SK-N-MC (cell line): Measurements from ENCODE around the gene NADK2.

Source experiments
- DNase-seq: peaks from one replicate; pipeline ENCODE4 v3.0.0-alpha.2; 2011; ENCODE audit warnings: low read depth, low spot score
- H3K27ac ChIP-seq: fragments of 200-600 bp; sonication (generic); 2 replicates; pipeline ENCODE4 v1.5.1; 2016; ENCODE audit warnings: mixed run types
- H3K36me3 ChIP-seq: fragments of 200-600 bp; sonication (generic); 2 replicates; pipeline ENCODE4 v1.6.1; 2017; ENCODE audit warnings: antibody characterized with exemption, low read length, mixed read lengths; ENCODE audit not compliant: insufficient read depth
- H3K4me3 ChIP-seq: fragments of 200-600 bp; sonication (generic); 2 replicates; pipeline ENCODE4 v1.5.1; 2016
- H3K9ac ChIP-seq: fragments of 200-600 bp; sonication (generic); 2 replicates; pipeline ENCODE4 v1.8.0; 2017; ENCODE audit warnings: mixed run types, mixed read lengths; ENCODE audit not compliant: insufficient read length
- H3K9me3 ChIP-seq: fragments of 200-600 bp; sonication (generic); 2 replicates; pipeline ENCODE4 v1.6.1; 2017; ENCODE audit warnings: low read depth, mild to moderate bottlenecking, antibody characterized with exemption, low read length, moderate library complexity, mixed read lengths
- EZH2 ChIP-seq: fragments of 200-600 bp; sonication (generic); IDR thresholded peaks from one replicate; pipeline ENCODE4 v1.6.1; 2017; ENCODE audit warnings: antibody characterized with exemption
- FOXP2 ChIP-seq: optimal IDR thresholded peaks from 2 replicates; pipeline ENCODE3; 2011; ENCODE audit warnings: mild to moderate bottlenecking, moderate library complexity; ENCODE audit not compliant: insufficient read depth; ENCODE audit errors: extremely low read length, control extremely low read depth
- POLR2AphosphoS5 ChIP-seq: IDR thresholded peaks from 2 replicates; pipeline ENCODE4 v1.6.1; 2012; ENCODE audit warnings: mild to moderate bottlenecking, low read depth, low read length, borderline replicate concordance

NADK2 gene

GRCh38 chr5:36228505-36228904 lies 13.2 kb downstream of the NADK2 start:
- no peak for DNase-seq
- H3K9ac ChIP-seq: no peak overlapping the region
- TF ChIP-seq POLR2AphosphoS5 (no peak), FOXP2 (no peak), EZH2 (no peak)
- H3K36me3 ChIP-seq: peaks cover 19% of the 10 kb centered on the region
- H3K27ac ChIP-seq: no peak overlapping the region
- H3K4me3 ChIP-seq: no peak overlapping the region
- no peaks in the 10 kb centered on the region for H3K9me3 ChIP-seq

GRCh38 chr5:36227046-36227445 lies 14.7 kb downstream of the NADK2 start:
- Histone ChIP-seq H3K4me3 (no peak overlapping the region), H3K27ac (0 out of 2 replicates have a peak overlapping the region, but pooled peaks have one; percentile 27), H3K9me3 (no peaks in the 10 kb centered on the region), H3K36me3 (peaks cover 19% of the 10 kb centered on the region), H3K9ac (no peak overlapping the region)
- no peak for DNase-seq
- no peak for TF ChIP-seq FOXP2
- TF ChIP-seq EZH2: no peak
- TF ChIP-seq POLR2AphosphoS5: no peak

GRCh38 chr5:36222620-36223019 lies 19.1 kb downstream of the NADK2 start:
- H3K36me3 ChIP-seq: peaks cover 50% of the 10 kb centered on the region
- H3K27ac ChIP-seq: no peak overlapping the region
- no peak for DNase-seq
- TF ChIP-seq EZH2 (no peak), POLR2AphosphoS5 (no peak), FOXP2 (no peak)
- H3K9ac ChIP-seq: no peak overlapping the region
- no peaks in the 10 kb centered on the region for H3K9me3 ChIP-seq
- H3K4me3 ChIP-seq: no peak overlapping the region

GRCh38 chr5:36217988-36218387 lies 23.7 kb downstream of the NADK2 start:
- Histone ChIP-seq H3K4me3 (no peak overlapping the region), H3K9ac (no peak overlapping the region), H3K27ac (no peak overlapping the region), H3K9me3 (no peaks in the 10 kb centered on the region), H3K36me3 (peaks cover 59% of the 10 kb centered on the region)
- TF ChIP-seq POLR2AphosphoS5: no peak
- TF ChIP-seq EZH2: no peak
- TF ChIP-seq FOXP2: no peak
- no peak for DNase-seq

- no peaks in the 10 kb centered on the region for H3K9me3 ChIP-seq
- peaks cover 63% of the 10 kb centered on the region for H3K36me3 ChIP-seq
Measured at GRCh38 chr5:36217567-36217966, 24.2 kb downstream of the NADK2 start.

GRCh38 chr5:36215910-36216309 lies 25.8 kb downstream of the NADK2 start:
- DNase-seq: no peak
- Histone ChIP-seq H3K27ac (no peak overlapping the region), H3K9me3 (no peaks in the 10 kb centered on the region), H3K9ac (no peak overlapping the region), H3K4me3 (no peak overlapping the region), H3K36me3 (peaks cover 64% of the 10 kb centered on the region)
- no peak for TF ChIP-seq EZH2
- no peak for TF ChIP-seq FOXP2
- TF ChIP-seq POLR2AphosphoS5: no peak

More at GRCh38 chr5:36217567-36217966, 24.2 kb downstream of the NADK2 start:
- Histone ChIP-seq H3K9ac (no peak overlapping the region), H3K27ac (no peak overlapping the region), H3K4me3 (no peak overlapping the region)
- DNase-seq: no peak
- TF ChIP-seq EZH2 (no peak), POLR2AphosphoS5 (no peak), FOXP2 (no peak)

GRCh38 chr5:36214436-36214835 lies 27.3 kb downstream of the NADK2 start:
- TF ChIP-seq EZH2 (no peak), POLR2AphosphoS5 (no peak), FOXP2 (no peak)
- peaks cover 58% of the 10 kb centered on the region for H3K36me3 ChIP-seq
- no peak overlapping the region for H3K27ac ChIP-seq
- H3K9ac ChIP-seq: no peak overlapping the region
- no peaks in the 10 kb centered on the region for H3K9me3 ChIP-seq
- H3K4me3 ChIP-seq: no peak overlapping the region
- DNase-seq: no peak

- Histone ChIP-seq H3K4me3 (no peak overlapping the region), H3K9me3 (no peaks in the 10 kb centered on the region), H3K9ac (no peak overlapping the region), H3K36me3 (peaks cover 43% of the 10 kb centered on the region), H3K27ac (no peak overlapping the region)
- no peak for DNase-seq
- no peak for TF ChIP-seq EZH2
- no peak for TF ChIP-seq FOXP2
- no peak for TF ChIP-seq POLR2AphosphoS5
Measured at GRCh38 chr5:36209664-36210063, 32.1 kb downstream of the NADK2 start.

- Histone ChIP-seq H3K4me3 (no peak overlapping the region), H3K36me3 (peaks cover 40% of the 10 kb centered on the region), H3K27ac (no peak overlapping the region), H3K9me3 (no peaks in the 10 kb centered on the region), H3K9ac (no peak overlapping the region)
- TF ChIP-seq EZH2 (no peak), POLR2AphosphoS5 (no peak), FOXP2 (no peak)
- no peak for DNase-seq
Measured at GRCh38 chr5:36208786-36209185, 32.9 kb downstream of the NADK2 start.
